GM18505 (cell line): ENCODE results near the gene PAWR.

Experiments
- ATAC-seq: cut with Tn5 transposase; IDR thresholded peaks from one replicate; pipeline ENCODE4 v1.9.1; 2021; ENCODE audit not compliant: unreplicated experiment
- POLR2A ChIP-seq: IDR thresholded peaks from 4 replicates; pipeline ENCODE4 v1.6.1; 2011; ENCODE audit warnings: borderline replicate concordance; ENCODE audit not compliant: insufficient read depth, insufficient read length; ENCODE audit errors: extremely low read depth

Gene PAWR, protein sequence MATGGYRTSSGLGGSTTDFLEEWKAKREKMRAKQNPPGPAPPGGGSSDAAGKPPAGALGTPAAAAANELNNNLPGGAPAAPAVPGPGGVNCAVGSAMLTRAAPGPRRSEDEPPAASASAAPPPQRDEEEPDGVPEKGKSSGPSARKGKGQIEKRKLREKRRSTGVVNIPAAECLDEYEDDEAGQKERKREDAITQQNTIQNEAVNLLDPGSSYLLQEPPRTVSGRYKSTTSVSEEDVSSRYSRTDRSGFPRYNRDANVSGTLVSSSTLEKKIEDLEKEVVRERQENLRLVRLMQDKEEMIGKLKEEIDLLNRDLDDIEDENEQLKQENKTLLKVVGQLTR

GRCh38 chr12:79690638-79691510, at the start of gene PAWR:
Gene PAWR (minus strand): TSS chr12:79690964. CDS start chr12:79690244, 720 bp downstream.
- TF ChIP-seq POLR2A = no peak
- ATAC-seq = peak; percentile 60

DNA sequence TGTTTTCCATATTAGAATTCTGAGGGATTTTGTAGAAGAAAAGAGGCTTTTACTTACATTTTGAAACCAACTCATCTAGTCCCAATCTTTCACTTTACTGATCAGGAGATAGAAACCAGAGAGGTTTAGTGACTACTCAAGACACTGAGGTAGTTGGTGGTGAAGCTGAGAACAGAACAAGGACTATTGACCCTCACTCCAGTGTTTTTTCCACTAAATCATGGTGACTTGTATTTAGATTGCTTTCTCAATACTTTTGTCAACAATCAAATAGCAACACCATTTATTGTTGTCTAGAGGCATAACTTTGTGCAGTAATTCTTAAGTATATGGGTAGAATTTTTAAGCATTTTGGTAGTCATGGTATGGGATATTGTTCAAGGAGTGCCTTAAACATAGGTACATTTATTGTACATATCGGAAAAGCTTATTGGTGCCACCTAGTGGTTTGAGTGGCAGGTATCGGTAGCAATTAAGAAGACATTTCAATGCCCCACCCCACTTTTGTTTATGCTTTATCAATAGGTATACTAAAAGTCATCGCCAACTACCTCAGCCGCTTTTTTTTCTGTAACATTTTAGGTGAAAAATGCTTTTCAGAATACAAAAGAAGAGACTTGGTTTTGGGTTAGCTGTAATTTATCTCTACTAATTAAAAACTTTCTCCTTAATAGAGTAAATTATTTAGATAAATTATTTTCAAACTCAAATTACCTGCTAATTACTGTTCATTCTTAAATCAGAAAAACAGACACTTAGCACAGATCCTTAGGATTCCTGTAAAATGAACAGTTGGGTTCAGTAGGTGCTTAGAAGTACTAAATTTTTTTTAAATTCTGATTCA, 47.3 kb upstream of the PAWR start:
- no peak for TF ChIP-seq POLR2A
- ATAC-seq = peak; percentile 73

DNA sequence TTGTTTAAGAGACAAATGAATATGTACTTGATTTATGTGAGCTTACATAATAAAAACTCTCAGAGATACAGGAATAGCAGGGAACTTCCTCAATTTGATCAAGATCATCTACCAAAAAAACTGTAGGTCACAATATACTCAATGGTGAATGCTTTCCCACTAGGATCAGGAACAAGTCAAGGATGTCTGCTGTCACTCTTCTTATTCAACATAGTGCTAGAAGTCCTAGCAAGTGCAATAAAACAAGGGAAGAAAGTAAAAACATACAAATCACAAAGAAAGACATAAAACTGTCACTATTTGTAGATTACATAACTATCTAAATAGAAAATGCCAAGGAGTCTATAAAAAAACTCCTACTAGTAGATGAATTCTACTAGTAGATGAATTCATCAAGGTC, 41.9 kb upstream of the PAWR start:
- no peak for TF ChIP-seq POLR2A
- ATAC-seq = no peak

GRCh38 chr12:79725987-79726386, 35.2 kb upstream of the PAWR start:
- TF ChIP-seq POLR2A = no peak
- no peak for ATAC-seq

DNA sequence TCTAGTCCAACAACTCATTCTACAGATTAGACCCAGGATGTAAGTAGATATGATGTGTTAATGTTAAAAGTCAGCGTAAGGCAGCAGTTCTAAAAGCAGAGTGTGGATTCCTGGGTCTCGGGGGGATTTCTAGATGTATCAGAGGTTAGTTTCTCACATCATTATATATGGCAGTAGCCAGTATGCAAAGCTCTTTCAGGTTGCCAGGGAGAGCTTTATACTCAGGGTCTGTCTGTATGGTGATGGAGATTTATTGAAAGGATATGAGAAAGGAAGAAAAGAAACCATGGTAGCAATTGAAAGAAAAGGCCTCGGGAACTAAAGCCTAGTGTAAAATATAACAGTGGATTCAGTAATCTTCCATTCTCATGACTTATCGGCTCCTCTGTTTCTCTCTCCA, 26.2 kb upstream of the PAWR start:
- no peak for ATAC-seq
- no peak for TF ChIP-seq POLR2A

- no peak for TF ChIP-seq POLR2A
- no peak for ATAC-seq
These were observed 24.5 kb upstream of the PAWR start for GRCh38 chr12:79715308-79715707.

DNA sequence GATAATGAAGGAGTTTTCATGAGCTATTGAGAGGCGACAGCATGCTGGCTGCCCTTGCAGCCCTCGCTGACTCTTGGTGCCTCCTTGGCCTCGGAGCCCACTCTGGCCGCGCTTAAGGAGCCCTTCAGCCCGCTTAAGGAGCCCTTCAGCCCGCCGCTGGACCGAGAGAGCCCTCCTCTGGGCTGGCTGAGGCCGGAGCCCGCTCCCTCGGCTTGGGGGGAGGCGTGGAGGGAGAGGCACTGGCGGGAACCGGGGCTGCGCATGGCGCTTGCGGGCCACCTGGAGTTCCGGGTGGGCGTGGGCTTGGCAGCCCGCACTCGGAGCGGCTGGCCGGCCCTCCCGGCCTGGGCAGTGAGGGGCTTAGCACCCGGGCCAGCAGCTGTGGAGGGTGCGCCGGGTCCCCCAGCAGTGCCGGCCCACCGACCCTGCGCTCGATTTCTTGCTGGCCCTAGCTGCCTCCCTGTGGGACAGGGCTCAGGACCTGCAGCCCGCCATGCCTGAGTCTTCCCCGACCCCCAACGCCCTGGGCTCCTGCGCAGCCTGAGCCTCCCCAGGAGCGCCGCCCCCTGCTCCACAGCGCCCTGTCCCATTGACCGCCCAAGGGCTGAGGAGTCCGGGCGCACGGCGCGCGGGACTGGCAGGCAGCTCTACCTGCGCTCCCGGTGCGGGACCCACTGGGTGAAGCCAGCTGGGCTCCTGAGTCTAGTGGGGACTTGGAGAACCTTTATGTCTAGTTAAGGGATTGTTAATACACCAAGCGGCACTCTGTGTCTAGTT, 20.1 kb upstream of the PAWR start:
- no peak for TF ChIP-seq POLR2A
- ATAC-seq = no peak

GRCh38 chr12:79707830-79708229, 17.1 kb upstream of the PAWR start:
- TF ChIP-seq POLR2A = no peak
- no peak for ATAC-seq

- no peak for TF ChIP-seq POLR2A
- ATAC-seq = no peak
These were observed 15.9 kb upstream of the PAWR start for GRCh38 chr12:79706676-79707075.

GRCh38 chr12:79706156-79706555, 15.4 kb upstream of the PAWR start:
- no peak for TF ChIP-seq POLR2A
- ATAC-seq = no peak

GRCh38 chr12:79698966-79699365, 8.2 kb upstream of the PAWR start:
- no peak for ATAC-seq
- TF ChIP-seq POLR2A = no peak

- ATAC-seq = no peak
- no peak for TF ChIP-seq POLR2A
These were observed 5.7 kb upstream of the PAWR start for GRCh38 chr12:79696416-79696815.

- ATAC-seq = no peak
- no peak for TF ChIP-seq POLR2A
These were observed 2.3 kb upstream of the PAWR start for GRCh38 chr12:79692860-79693577.
